ENCODE measurements around the gene NDUFV3.

- TF ChIP-seq YY1 (IDR thresholded peaks at IDR 0.05; ENCODE audit: insufficient read depth, insufficient read length) (no peak), ZNF274 (IDR thresholded peaks at IDR 0.05; ENCODE audit: low read depth, low read length) (no peak), SUZ12 (IDR thresholded peaks at IDR 0.05; ENCODE audit: extremely low read depth, insufficient read depth, insufficient read length) (no peak)
Measured at GRCh38 chr21:42845296-42845965, 47.7 kb upstream of the NDUFV3 start.
